A673 (cell line): Measurements from ENCODE around the gene IL36B. TPM values are rescaled to one million over a fixed set of nuclear protein-coding genes. Genes with fewer than 3 reads are reported as not detected.

Experiments used
- BruUV-seq: library from RNA; stranded (reverse); fragments of 400-500 nt; replicated peaks from 2 replicates; lab custom pipeline; 2021; lab: Mats Ljungman, UMichigan
- CTCF ChIA-PET: fragments of 300-600 bp; sonication (Branson Sonifier 250); formaldehyde crosslinking; loops from one replicate; lab custom pipeline; 2022; ENCODE audit warnings: antibody characterized with exemption; lab: Charles Lee
- POLR2A ChIA-PET: fragments of 300-600 bp; sonication (Branson Sonifier 250); formaldehyde crosslinking; loops from one replicate; lab custom pipeline; 2022; ENCODE audit warnings: antibody characterized with exemption; ENCODE audit not compliant: low non-redundant PET; lab: Charles Lee
- DNase-seq: peaks from one replicate; pipeline ENCODE4 v3.0.0-alpha.2; 2015; ENCODE audit warnings: low spot score
- H3K27ac ChIP-seq: fragments of 200-600 bp; sonication (generic); 2 replicates; pipeline ENCODE4 v1.5.1; 2016; ENCODE audit warnings: mixed run types, low read depth, mild to moderate bottlenecking, mixed read lengths, antibody characterized with exemption, low read length; ENCODE audit not compliant: poor library complexity, severe bottlenecking
- H3K27me3 ChIP-seq: fragments of 200-600 bp; sonication (generic); replicated peaks from 2 replicates; pipeline ENCODE4 v1.6.1; 2017; ENCODE audit warnings: mixed run types, low read depth, mild to moderate bottlenecking, mixed read lengths, antibody characterized with exemption, low read length; ENCODE audit not compliant: insufficient read depth, poor library complexity
- H3K36me3 ChIP-seq: fragments of 200-600 bp; sonication (generic); 2 replicates; pipeline ENCODE4 v1.6.1; 2016; ENCODE audit warnings: mixed run types, mild to moderate bottlenecking, mixed read lengths, antibody characterized with exemption, low read length; ENCODE audit not compliant: insufficient read depth, poor library complexity, severe bottlenecking
- H3K4me1 ChIP-seq: fragments of 200-600 bp; sonication (generic); 2 replicates; pipeline ENCODE4 v1.6.1; 2017; ENCODE audit warnings: mixed run types, mild to moderate bottlenecking, mixed read lengths, antibody characterized with exemption, low read length; ENCODE audit not compliant: insufficient read depth, poor library complexity, severe bottlenecking
- H3K4me3 ChIP-seq: fragments of 200-600 bp; sonication (generic); 2 replicates; pipeline ENCODE4 v1.5.1; 2016; ENCODE audit warnings: low read depth, mixed run types, mild to moderate bottlenecking, mixed read lengths, low read length; ENCODE audit not compliant: poor library complexity, severe bottlenecking
- H3K9me3 ChIP-seq: fragments of 200-600 bp; sonication (generic); 2 replicates; pipeline ENCODE4 v1.6.1; 2016; ENCODE audit warnings: mixed run types, low read depth, mild to moderate bottlenecking, mixed read lengths, antibody characterized with exemption, low read length; ENCODE audit not compliant: poor library complexity, severe bottlenecking
- CTCF ChIP-seq: fragments of 300-800, 200-600 bp; sonication (generic); conservative IDR thresholded peaks from 2 replicates; pipeline ENCODE4 v1.5.1; 2017; ENCODE audit warnings: low read depth, mild to moderate bottlenecking, antibody characterized with exemption, low read length, moderate library complexity, mixed read lengths
- EZH2 ChIP-seq: fragments of 200-600 bp; sonication (generic); IDR thresholded peaks from 2 replicates; pipeline ENCODE4 v1.6.1; 2017; ENCODE audit warnings: borderline replicate concordance, low read depth, mild to moderate bottlenecking, mixed read lengths, antibody characterized with exemption, low read length; ENCODE audit not compliant: poor library complexity, severe bottlenecking
- intact Hi-C: fragments of 100-400 bp; cut with micrococcal nuclease; formaldehyde crosslinking; loops from one replicate; pipeline ENCODE4 v1.10.0; 2022; ENCODE audit not compliant: unreplicated experiment
- total RNA-seq: library from RNA; stranded (reverse); gene quantifications from 2 replicates; pipeline ENCODE4 v1.2.3, GENCODE V29; 2021

Gene IL36B
- total RNA-seq, 1 experiment from 2014 or later: not detected

- TF ChIP-seq EZH2: no peak
- TF ChIP-seq CTCF: no peak
- no peak overlapping the region for H3K4me3 ChIP-seq
- intact Hi-C loops: no loop called here
- H3K9me3 ChIP-seq: no peaks in the 10 kb centered on the region
- CTCF ChIA-PET: no interaction called here
- DNase-seq: no peak
- BruUV-seq: no TSS peak
- no peaks in the 10 kb centered on the region for H3K36me3 ChIP-seq
- H3K27ac ChIP-seq: no peak overlapping the region
- no peaks in the 10 kb centered on the region for H3K4me1 ChIP-seq
- POLR2A ChIA-PET: no interaction called here
- H3K27me3 ChIP-seq: peaks cover 30% of the 10 kb centered on the region
These were observed 40.4 kb upstream of the IL36B start for GRCh38 chr2:113092864-113093612.

GRCh38 chr2:113091231-113091896, 38.7 kb upstream of the IL36B start:
- Histone ChIP-seq H3K9me3 (no peaks in the 10 kb centered on the region), H3K4me1 (no peaks in the 10 kb centered on the region), H3K27me3 (peaks cover 26% of the 10 kb centered on the region), H3K4me3 (no peak overlapping the region), H3K36me3 (no peaks in the 10 kb centered on the region), H3K27ac (no peak overlapping the region)
- BruUV-seq: no TSS peak
- intact Hi-C loops: no loop called here
- ChIA-PET POLR2A (no interaction called here), CTCF (no interaction called here)
- no peak for DNase-seq
- no peak for TF ChIP-seq EZH2
- no peak for TF ChIP-seq CTCF

- H3K36me3 ChIP-seq: no peaks in the 10 kb centered on the region
- POLR2A ChIA-PET: no interaction called here
- H3K4me3 ChIP-seq: no peak overlapping the region
- H3K4me1 ChIP-seq: no peaks in the 10 kb centered on the region
- TF ChIP-seq CTCF: no peak
- TF ChIP-seq EZH2: no peak
- peaks cover 26% of the 10 kb centered on the region for H3K27me3 ChIP-seq
- CTCF ChIA-PET: no interaction called here
- intact Hi-C loops: no loop called here
- BruUV-seq: no TSS peak
- no peak overlapping the region for H3K27ac ChIP-seq
- H3K9me3 ChIP-seq: no peaks in the 10 kb centered on the region
- no peak for DNase-seq
These were observed 37.2 kb upstream of the IL36B start for GRCh38 chr2:113089916-113090315.
